Trophoblast cell (in vitro differentiated cells and primary cell): ENCODE data around the gene KRT23.

Experiments used
- DNase-seq, 2 donors: peaks; one replicate each; pipeline ENCODE4 v3.0.0-alpha.2; 2016
- H2AFZ ChIP-seq: 2 replicates; pipeline ENCODE4 v1.6.1; 2013; ENCODE audit warnings: low read length, moderate library complexity, mild to moderate bottlenecking; ENCODE audit not compliant: insufficient read depth, poor library complexity
- H2AK5ac ChIP-seq: 2 replicates; pipeline ENCODE4 v1.6.1; 2013; ENCODE audit warnings: mild to moderate bottlenecking, low read length
- H2BK120ac ChIP-seq: 2 replicates; pipeline ENCODE4 v1.6.1; 2013; ENCODE audit warnings: low read length, mild to moderate bottlenecking, moderate library complexity; ENCODE audit not compliant: insufficient read depth, poor library complexity
- H2BK12ac ChIP-seq: 2 replicates; pipeline ENCODE4 v1.6.1; 2013; ENCODE audit warnings: mild to moderate bottlenecking, low read length, moderate library complexity
- H2BK5ac ChIP-seq: 2 replicates; pipeline ENCODE4 v1.6.1; 2013; ENCODE audit warnings: low read length, low read depth, moderate library complexity, mild to moderate bottlenecking; ENCODE audit not compliant: poor library complexity
- H3K14ac ChIP-seq: 2 replicates; pipeline ENCODE4 v1.6.1; 2013; ENCODE audit warnings: mild to moderate bottlenecking, low read length
- H3K18ac ChIP-seq: 2 replicates; pipeline ENCODE4 v1.6.1; 2013; ENCODE audit warnings: mild to moderate bottlenecking, low read length
- H3K23ac ChIP-seq: 2 replicates; pipeline ENCODE4 v1.6.1; 2013; ENCODE audit warnings: low read length
- H3K27ac ChIP-seq: 2 replicates; pipeline ENCODE4 v1.5.1; 2013; ENCODE audit warnings: low read depth, mild to moderate bottlenecking, inconsistent platforms, low read length, moderate library complexity
- H3K27me3 ChIP-seq: 2 replicates; pipeline ENCODE4 v1.6.1; 2013; ENCODE audit warnings: inconsistent platforms, mild to moderate bottlenecking, low read length, moderate library complexity; ENCODE audit not compliant: insufficient read depth
- H3K36me3 ChIP-seq, 2 experiments: 1 replicate in 1 of 2; 2 replicates in 1 of 2; pipeline ENCODE4 v1.6.1; 2013; ENCODE audit warnings: low read length in 2 of 2, mild to moderate bottlenecking in 2 of 2, moderate library complexity in 1 of 2; ENCODE audit not compliant: insufficient read depth in 2 of 2, control insufficient read depth in 1 of 2
- H3K4ac ChIP-seq: 2 replicates; pipeline ENCODE4 v1.6.1; 2013; ENCODE audit warnings: low read depth, mild to moderate bottlenecking, low read length, moderate library complexity
- H3K4me1 ChIP-seq, 2 experiments: 1 replicate in 1 of 2; 2 replicates in 1 of 2; pipeline ENCODE4 v1.6.1; 2013; ENCODE audit warnings: low read length in 2 of 2, mild to moderate bottlenecking in 2 of 2, moderate library complexity in 1 of 2; ENCODE audit not compliant: insufficient read depth in 2 of 2, control insufficient read depth in 1 of 2
- H3K4me2 ChIP-seq: 2 replicates; pipeline ENCODE4 v1.6.1; 2013; ENCODE audit warnings: inconsistent platforms, mild to moderate bottlenecking, low read length, moderate library complexity
- H3K4me3 ChIP-seq: 2 replicates; pipeline ENCODE4 v1.5.1; 2013; ENCODE audit warnings: mild to moderate bottlenecking, low read depth, low read length, inconsistent platforms
- H3K79me1 ChIP-seq: one replicate; pipeline ENCODE4 v1.6.1; 2013; ENCODE audit warnings: low read length
- H3K79me2 ChIP-seq: 2 replicates; pipeline ENCODE4 v1.6.1; 2013; ENCODE audit warnings: low read length, mild to moderate bottlenecking; ENCODE audit not compliant: control insufficient read depth, insufficient read depth, poor library complexity
- H3K9ac ChIP-seq: 2 replicates; pipeline ENCODE4 v1.6.1; 2013; ENCODE audit warnings: mild to moderate bottlenecking, low read length
- H3K9me3 ChIP-seq: 2 replicates; pipeline ENCODE4 v1.6.1; 2013; ENCODE audit warnings: low read depth, mild to moderate bottlenecking, control low read depth, inconsistent platforms, low read length; ENCODE audit not compliant: insufficient read depth
- H4K12ac ChIP-seq: 2 replicates; pipeline ENCODE4 v1.6.1; 2013; ENCODE audit warnings: low read depth, mild to moderate bottlenecking, low read length, moderate library complexity
- H4K8ac ChIP-seq: 2 replicates; pipeline ENCODE4 v1.6.1; 2013; ENCODE audit warnings: low read depth, mild to moderate bottlenecking, low read length, moderate library complexity
- H4K91ac ChIP-seq: one replicate; pipeline ENCODE4 v1.6.1; 2013; ENCODE audit warnings: low read depth, mild to moderate bottlenecking, low read length, moderate library complexity
- WGBS: extraction: QIAGEN DNeasy Blood & Tissue Kit; methylation state at CpG from one replicate; pipeline ENCODE4 v1.1.7; 2013; ENCODE audit warnings: missing lambda C conversion rate; ENCODE audit not compliant: insufficient read length, insufficient coverage; ENCODE audit errors: extremely low coverage; 5-methylcytosine and 5-hydroxymethylcytosine counted together

KRT23 gene

GRCh38 chr17:40878044-40878443 is 59.4 kb downstream of the KRT23 start:
- Histone ChIP-seq H3K9me3 (no peaks in the 10 kb centered on the region), H2AK5ac (no peak overlapping the region), H2AFZ (no peak overlapping the region), H3K4me2 (no peak overlapping the region), H3K27ac (no peak overlapping the region), H3K14ac (no peak overlapping the region), H3K23ac (no peak overlapping the region), H3K4me3 (no peak overlapping the region), H4K91ac (no peak overlapping the region), H3K4me1 (no peaks in the 10 kb centered on the region), H4K12ac (no peak overlapping the region), H4K8ac (no peak overlapping the region), H3K36me3 (no peaks in the 10 kb centered on the region), H3K27me3 (no peaks in the 10 kb centered on the region), H3K9ac (no peak overlapping the region), H2BK120ac (no peak overlapping the region), H3K4ac (no peak overlapping the region), H2BK5ac (no peak overlapping the region), H3K79me2 (no peaks in the 10 kb centered on the region), H2BK12ac (no peak overlapping the region), H3K18ac (no peak overlapping the region), H3K79me1 (no peaks in the 10 kb centered on the region)
- no peak for DNase-seq
- no CpG with 5 or more reads among the region's 9 CpGs for WGBS

- no peaks in the 10 kb centered on the region for H3K9me3 ChIP-seq
- H3K27ac ChIP-seq, result no peak overlapping the region
- WGBS, result no CpG with 5 or more reads among the region's 1 CpG
- DNase-seq, result peak in 1 of 2 donors; percentile 53
- H2AK5ac ChIP-seq, result no peak overlapping the region
- no peak overlapping the region for H3K23ac ChIP-seq
- no peak overlapping the region for H4K8ac ChIP-seq
- no peak overlapping the region for H3K9ac ChIP-seq
- no peaks in the 10 kb centered on the region for H3K4me1 ChIP-seq
- no peak overlapping the region for H4K12ac ChIP-seq
- H3K4me2 ChIP-seq, result no peak overlapping the region
- H3K4ac ChIP-seq, result no peak overlapping the region
- H2AFZ ChIP-seq, result no peak overlapping the region
- no peak overlapping the region for H4K91ac ChIP-seq
- H3K79me2 ChIP-seq, result no peaks in the 10 kb centered on the region
- no peak overlapping the region for H3K14ac ChIP-seq
- H2BK5ac ChIP-seq, result no peak overlapping the region
- no peak overlapping the region for H2BK120ac ChIP-seq
- H2BK12ac ChIP-seq, result no peak overlapping the region
- H3K4me3 ChIP-seq, result no peak overlapping the region
- no peaks in the 10 kb centered on the region for H3K36me3 ChIP-seq
- H3K18ac ChIP-seq, result no peak overlapping the region
- no peaks in the 10 kb centered on the region for H3K79me1 ChIP-seq
- H3K27me3 ChIP-seq, result no peaks in the 10 kb centered on the region
Measured at GRCh38 chr17:40873801-40874200, 63.6 kb downstream of the KRT23 start.

GRCh38 chr17:40873255-40873654 is 64.2 kb downstream of the KRT23 start:
- no peak overlapping the region for H3K27ac ChIP-seq
- no peak overlapping the region for H2AFZ ChIP-seq
- H3K14ac ChIP-seq, result no peak overlapping the region
- H3K4me2 ChIP-seq, result no peak overlapping the region
- H3K9me3 ChIP-seq, result no peaks in the 10 kb centered on the region
- H4K91ac ChIP-seq, result no peak overlapping the region
- H3K79me1 ChIP-seq, result no peaks in the 10 kb centered on the region
- no peak overlapping the region for H3K4me3 ChIP-seq
- no peak overlapping the region for H2AK5ac ChIP-seq
- no peak overlapping the region for H4K12ac ChIP-seq
- no peak overlapping the region for H2BK120ac ChIP-seq
- no peak overlapping the region for H3K4ac ChIP-seq
- no peaks in the 10 kb centered on the region for H3K27me3 ChIP-seq
- H3K23ac ChIP-seq, result no peak overlapping the region
- H3K4me1 ChIP-seq, result no peaks in the 10 kb centered on the region
- H2BK12ac ChIP-seq, result no peak overlapping the region
- no peak overlapping the region for H3K9ac ChIP-seq
- no peak overlapping the region for H3K18ac ChIP-seq
- no peak overlapping the region for H2BK5ac ChIP-seq
- no peaks in the 10 kb centered on the region for H3K79me2 ChIP-seq
- no peak for DNase-seq
- no peak overlapping the region for H4K8ac ChIP-seq
- H3K36me3 ChIP-seq, result no peaks in the 10 kb centered on the region
